LNCAP (cell line): ENCODE results near the gene THTPA.

Experiments
- TF ChIP-seq, protein P1 (sequence below): fragments of 450-650 bp; IDR thresholded peaks from 2 replicates; pipeline ENCODE4 v1.5.1; 2017; ENCODE audit warnings: mild to moderate bottlenecking

The THTPA gene

DNA sequence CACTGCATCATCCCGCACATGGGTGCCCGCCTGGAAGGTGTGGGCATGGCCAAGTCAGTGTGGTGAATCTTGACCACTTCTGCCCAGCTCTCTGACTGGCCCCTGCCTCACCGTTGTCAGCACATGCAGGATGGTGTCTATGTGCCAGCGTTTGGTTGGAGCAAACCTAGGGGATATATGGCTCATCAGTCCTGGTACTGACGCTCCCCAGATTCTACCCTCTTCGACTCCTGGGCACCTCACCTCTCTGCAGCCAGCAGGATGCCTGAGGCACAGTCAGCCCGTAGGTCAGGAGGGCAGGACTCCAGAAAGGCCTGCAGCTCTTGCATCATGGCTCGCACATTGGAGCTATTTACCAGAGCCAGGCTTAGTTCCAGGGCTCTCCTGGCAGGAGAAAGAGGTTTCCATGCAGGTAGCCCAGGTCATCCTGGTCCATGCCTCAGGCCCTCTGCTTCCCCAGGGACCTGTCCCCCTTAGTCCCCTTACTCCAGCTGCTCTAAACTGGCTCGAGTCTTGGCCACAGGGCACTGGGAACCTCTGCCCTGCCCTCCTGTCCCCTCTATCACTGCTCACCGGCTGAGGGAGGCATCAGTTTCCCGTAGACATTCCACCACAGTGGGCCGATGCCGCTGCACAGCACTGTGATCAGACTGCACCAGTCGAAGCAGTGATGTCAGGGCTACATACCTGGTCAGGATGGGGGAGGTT lies 7.6 kb downstream of the THTPA start:
- TF ChIP-seq, protein P1, sequence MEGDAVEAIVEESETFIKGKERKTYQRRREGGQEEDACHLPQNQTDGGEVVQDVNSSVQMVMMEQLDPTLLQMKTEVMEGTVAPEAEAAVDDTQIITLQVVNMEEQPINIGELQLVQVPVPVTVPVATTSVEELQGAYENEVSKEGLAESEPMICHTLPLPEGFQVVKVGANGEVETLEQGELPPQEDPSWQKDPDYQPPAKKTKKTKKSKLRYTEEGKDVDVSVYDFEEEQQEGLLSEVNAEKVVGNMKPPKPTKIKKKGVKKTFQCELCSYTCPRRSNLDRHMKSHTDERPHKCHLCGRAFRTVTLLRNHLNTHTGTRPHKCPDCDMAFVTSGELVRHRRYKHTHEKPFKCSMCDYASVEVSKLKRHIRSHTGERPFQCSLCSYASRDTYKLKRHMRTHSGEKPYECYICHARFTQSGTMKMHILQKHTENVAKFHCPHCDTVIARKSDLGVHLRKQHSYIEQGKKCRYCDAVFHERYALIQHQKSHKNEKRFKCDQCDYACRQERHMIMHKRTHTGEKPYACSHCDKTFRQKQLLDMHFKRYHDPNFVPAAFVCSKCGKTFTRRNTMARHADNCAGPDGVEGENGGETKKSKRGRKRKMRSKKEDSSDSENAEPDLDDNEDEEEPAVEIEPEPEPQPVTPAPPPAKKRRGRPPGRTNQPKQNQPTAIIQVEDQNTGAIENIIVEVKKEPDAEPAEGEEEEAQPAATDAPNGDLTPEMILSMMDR: no peak

DNA sequence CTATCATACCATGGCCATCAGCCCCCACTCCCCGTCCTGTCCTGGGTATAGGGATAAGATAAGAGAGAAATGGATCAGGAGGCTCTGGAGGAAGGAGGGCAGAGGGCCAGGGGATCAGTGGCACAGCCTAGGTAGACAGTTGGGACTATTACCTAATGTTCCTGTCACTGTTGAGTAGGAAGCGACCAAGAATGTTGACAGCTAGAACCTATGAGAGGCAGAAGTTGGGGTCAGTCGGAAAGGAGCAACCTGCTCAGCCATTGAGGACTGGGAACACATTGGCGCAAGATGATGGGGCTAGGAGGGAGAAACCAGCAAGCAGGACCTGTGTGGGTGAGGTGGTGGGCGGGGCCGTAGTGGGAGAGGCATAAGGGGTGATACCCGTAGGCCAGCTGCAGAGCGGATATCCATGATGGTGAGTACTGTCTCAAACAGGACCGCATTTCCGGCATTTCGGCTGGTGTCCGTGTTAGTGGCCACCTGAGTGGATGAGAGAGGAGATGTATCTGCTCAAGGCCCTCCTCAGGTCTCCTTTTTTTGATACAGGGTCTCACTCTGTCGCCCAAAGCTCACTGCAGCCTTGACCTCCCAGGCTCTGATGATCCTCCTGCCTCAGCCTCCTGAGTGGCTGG lies 8.2 kb downstream of the THTPA start:
- TF ChIP-seq, protein P1: no peak

DNA sequence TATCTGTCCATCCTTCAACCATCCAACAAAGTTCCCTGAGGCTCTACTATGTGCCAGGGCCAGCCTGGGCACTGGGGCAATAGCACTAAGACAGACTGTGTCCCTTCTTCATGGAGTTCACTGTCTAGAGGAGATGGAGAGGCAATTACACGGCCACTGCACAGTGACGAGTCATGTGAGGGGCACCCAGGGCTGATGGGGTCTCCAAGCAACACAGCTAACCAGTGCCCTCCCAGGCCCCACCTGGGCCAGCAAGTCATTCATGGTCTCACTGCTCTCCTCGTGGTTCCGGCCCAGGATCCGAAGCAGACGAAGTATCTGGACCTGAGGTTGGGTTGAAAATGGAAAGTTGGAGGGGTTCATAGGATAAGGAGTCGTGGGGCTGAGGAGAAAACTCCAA lies 8.8 kb downstream of the THTPA start:
- TF ChIP-seq, protein P1: no peak

DNA sequence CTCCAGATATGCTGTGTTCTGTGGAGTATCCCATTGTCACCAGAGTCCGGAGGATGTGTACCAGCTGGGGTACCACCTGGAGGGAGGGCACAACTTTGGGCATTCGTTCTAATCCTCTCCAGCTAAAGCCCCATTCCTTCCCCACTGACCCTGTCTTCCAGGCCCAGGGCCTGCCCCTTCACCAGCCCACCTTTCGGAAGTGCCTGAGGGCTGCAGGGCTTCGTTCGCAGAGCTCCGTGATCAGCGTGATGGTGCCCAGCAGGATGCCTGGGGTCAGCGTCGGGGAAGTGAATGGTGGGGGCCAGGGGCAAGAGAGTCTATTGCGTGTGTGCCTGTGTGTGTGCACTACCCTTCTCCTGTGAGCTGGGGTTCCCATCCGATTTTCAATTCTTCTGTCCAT lies 9.6 kb downstream of the THTPA start:
- TF ChIP-seq, protein P1: no peak

DNA sequence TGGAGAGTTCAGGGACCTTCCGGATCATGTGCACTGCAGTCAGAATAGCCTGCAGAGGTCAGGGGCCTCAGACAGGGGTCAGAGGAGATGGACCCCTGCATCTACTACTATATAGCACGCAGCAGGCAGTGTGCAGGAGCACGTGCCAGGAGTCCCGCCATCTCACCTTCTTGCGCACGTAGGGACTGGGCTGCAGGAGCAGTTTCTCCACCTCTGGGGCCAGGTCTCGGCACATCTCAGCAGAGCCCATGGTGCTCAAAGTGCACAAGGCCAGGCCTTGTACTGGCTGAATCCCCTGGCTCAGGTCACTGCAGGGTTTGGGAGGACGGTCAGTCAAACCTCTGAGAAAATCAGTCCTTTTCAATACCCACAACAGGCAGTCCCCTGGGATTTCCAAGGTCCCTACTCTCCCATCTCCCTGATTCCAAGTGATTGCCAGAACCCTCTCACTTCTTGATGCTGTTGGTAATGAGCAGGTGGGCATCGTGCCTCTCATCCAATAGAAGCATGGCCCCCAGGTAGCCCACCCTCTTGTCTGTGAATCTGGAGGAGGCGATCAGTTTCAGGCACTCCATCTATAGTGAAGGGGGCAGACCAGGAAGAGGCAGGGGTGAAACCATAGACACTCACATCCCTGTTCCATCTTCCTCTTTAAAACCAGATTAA lies 10.2 kb downstream of the THTPA start:
- TF ChIP-seq, protein P1: no peak

DNA sequence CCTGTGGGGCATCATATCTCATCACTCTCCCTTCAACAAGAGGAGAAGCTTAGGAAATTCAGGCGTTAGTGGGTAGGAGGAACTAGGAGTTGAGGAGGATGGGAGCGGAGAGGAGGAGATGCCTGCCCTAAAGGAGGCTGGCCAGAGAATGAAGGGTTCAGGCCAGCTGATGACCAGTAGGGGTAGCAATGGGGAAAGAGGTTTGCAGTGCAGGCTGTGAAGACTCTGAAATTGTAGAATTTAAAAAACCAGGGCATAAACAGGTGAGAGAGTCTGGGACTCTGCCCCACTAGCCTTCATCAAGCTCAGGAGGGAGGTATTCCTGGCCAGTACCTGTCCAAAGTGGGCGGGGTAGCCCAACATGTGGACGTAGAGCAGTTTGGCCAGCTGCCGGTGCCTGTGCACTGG lies 10.7 kb downstream of the THTPA start:
- TF ChIP-seq, protein P1: no peak

DNA sequence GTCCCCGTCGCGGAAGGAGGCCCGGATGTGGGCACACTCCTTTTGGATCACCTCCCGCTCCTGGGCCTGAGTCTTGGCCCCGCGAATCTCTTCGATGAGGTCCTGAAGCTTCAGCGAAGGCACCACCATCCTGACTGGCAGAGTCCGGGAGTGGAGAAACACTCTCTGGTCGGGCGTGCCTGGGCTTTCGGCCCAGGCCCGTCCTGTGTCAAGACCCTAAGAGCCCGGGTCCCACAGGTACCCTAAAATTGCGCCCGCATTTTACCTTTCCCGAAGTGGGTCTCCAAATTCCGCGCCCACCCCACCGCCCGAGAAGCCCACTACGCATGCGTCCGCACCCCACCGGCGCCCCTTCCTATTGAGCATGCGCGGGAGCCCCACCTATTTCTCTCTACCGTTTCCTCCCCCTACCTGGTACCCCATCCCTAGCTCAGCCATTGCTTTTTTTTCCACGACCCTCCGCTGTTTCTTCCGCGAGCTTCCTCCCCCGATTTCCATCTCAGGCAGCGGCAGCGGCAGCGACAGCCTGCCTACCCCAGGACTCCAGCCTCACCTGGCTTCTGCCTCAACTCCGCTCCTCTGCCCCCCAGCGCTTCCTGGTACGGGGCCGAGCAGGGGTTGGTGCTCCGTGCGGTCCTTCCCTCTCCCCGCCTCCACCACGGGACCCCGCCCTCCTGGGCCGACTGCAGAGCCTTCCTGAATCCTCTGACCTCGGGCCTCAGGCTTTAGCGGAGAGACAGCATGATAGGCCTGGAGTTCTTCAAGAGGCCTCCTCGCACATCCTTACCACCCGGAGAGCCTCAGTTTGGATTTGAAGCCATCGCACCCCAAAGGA lies 11.3 kb downstream of the THTPA start, which contains the start of gene AP1G2:
Gene AP1G2 (minus strand): TSS at position 606 of the 835 bp plus-strand sequence. CDS start 477 bp downstream, at position 129.
- TF ChIP-seq, protein P1: no peak
